AG04449 (cell line): Measurements from ENCODE around the gene PIR.

ENCODE experiments used
- CTCF ChIA-PET: fragments of 350-600 bp; formaldehyde crosslinking; extraction: SDS; loops from one replicate; lab custom pipeline; 2021; ENCODE audit warnings: antibody characterized with exemption; lab: Yijun Ruan, JAX
- POLR2A ChIA-PET: fragments of 400-600, 350-600 bp; formaldehyde crosslinking; extraction: SDS; loops from one replicate; lab custom pipeline; 2020; ENCODE audit warnings: antibody characterized with exemption, inconsistent platforms; lab: Yijun Ruan, JAX
- DNase-seq: peaks from one replicate; pipeline ENCODE4 v3.0.0-alpha.2; 2010; ENCODE audit warnings: low read depth, low spot score
- H3K4me3 ChIP-seq: 2 replicates; pipeline ENCODE4 v1.5.1; 2011; ENCODE audit warnings: low read depth, mild to moderate bottlenecking, control low read depth, low read length
- CTCF ChIP-seq: IDR thresholded peaks from one replicate; pipeline ENCODE4 v1.5.1; 2011; ENCODE audit warnings: mild to moderate bottlenecking, moderate library complexity, low read length, control low read depth, inconsistent platforms; ENCODE audit not compliant: insufficient read depth; ENCODE audit errors: missing control alignments

The PIR gene

GRCh38 chrX:15507005-15507404 lies 13.9 kb upstream of the PIR start:
- no peak for DNase-seq
- TF ChIP-seq CTCF = no peak
- H3K4me3 ChIP-seq = no peak overlapping the region
- ChIA-PET POLR2A (no interaction called here), CTCF (no interaction called here)

GRCh38 chrX:15505101-15505500 lies 12.0 kb upstream of the PIR start:
- ChIA-PET POLR2A (no interaction called here), CTCF (no interaction called here)
- H3K4me3 ChIP-seq = no peak overlapping the region
- no peak for TF ChIP-seq CTCF
- DNase-seq = no peak

- TF ChIP-seq CTCF = no peak
- no peak overlapping the region for H3K4me3 ChIP-seq
- DNase-seq = no peak
- CTCF ChIA-PET = no interaction called here
- POLR2A ChIA-PET = no interaction called here
Observed at GRCh38 chrX:15504661-15505060, 11.5 kb upstream of the PIR start.

GRCh38 chrX:15501506-15501905 lies 8.4 kb upstream of the PIR start:
- no peak for DNase-seq
- no peak for TF ChIP-seq CTCF
- H3K4me3 ChIP-seq = no peak overlapping the region
- ChIA-PET POLR2A (no interaction called here), CTCF (interaction anchor here (1.4 kb wide), 1 partner anchor 152 kb away, joined by 3 read pairs; no protein-coding TSS in a partner anchor)

GRCh38 chrX:15500497-15500966 lies 7.4 kb upstream of the PIR start, which contains the start of gene BMX:
Gene BMX, plus strand, starts transcription at chrX:15500807. Its CDS starts 7,547 bp downstream, at chrX:15508354.
- DNase-seq = no peak
- H3K4me3 ChIP-seq = no peak within 1 kb of the TSS
- TF ChIP-seq CTCF = no peak
- ChIA-PET POLR2A (no interaction called here), CTCF (no interaction called here)

GRCh38 chrX:15499976-15500375 lies 6.8 kb upstream of the PIR start:
- H3K4me3 ChIP-seq = no peak overlapping the region
- DNase-seq = no peak
- ChIA-PET POLR2A (no interaction called here), CTCF (interaction anchor here (2.0 kb wide), 1 partner anchor 14 kb away, joined by 4 read pairs; no protein-coding TSS in a partner anchor)
- no peak for TF ChIP-seq CTCF
